Fibroblast of lung (primary cell): Measurements from ENCODE around the gene SPC25. TPM values are rescaled to one million over a fixed set of nuclear protein-coding genes. Genes with fewer than 3 reads are reported as not detected.

Source experiments
- DNase-seq, 2 donors: peaks; one replicate each; pipeline versions ENCODE4 v3.0.0 to v3.0.0-alpha.2; 2010; ENCODE audit warnings: low read depth in 2 of 2
- H2AFZ ChIP-seq: 2 replicates; pipeline ENCODE4 v1.5.1; 2012; ENCODE audit warnings: low read length, control low read depth, inconsistent platforms
- H3K27ac ChIP-seq: 2 replicates; pipeline ENCODE4 v1.5.1; 2011; ENCODE audit warnings: low read length, control low read depth; ENCODE audit not compliant: insufficient read depth
- H3K27me3 ChIP-seq: 2 replicates; pipeline ENCODE4 v1.5.1; 2011; ENCODE audit warnings: mild to moderate bottlenecking, low read length; ENCODE audit not compliant: control insufficient read depth, insufficient read depth
- H3K36me3 ChIP-seq: 2 replicates; pipeline ENCODE4 v1.5.1; 2011; ENCODE audit warnings: low read length; ENCODE audit not compliant: control insufficient read depth, insufficient read depth
- H3K4me1 ChIP-seq: 2 replicates; pipeline ENCODE4 v1.5.1; 2011; ENCODE audit warnings: low read length; ENCODE audit not compliant: control insufficient read depth, insufficient read depth; ENCODE audit errors: extremely low read depth
- H3K4me2 ChIP-seq: 2 replicates; pipeline ENCODE4 v1.5.1; 2011; ENCODE audit warnings: low read length, control low read depth; ENCODE audit not compliant: insufficient read depth; ENCODE audit errors: extremely low read depth
- H3K4me3 ChIP-seq, 4 experiments: fragments of 200-600 bp in 1 of 4; sonication (generic) in 1 of 4; replicated peaks in 1 of 4; 2 replicates each; pipeline ENCODE4 v1.5.1; 2011 to 2016; ENCODE audit warnings: low read length in 4 of 4, low read depth in 3 of 4, mild to moderate bottlenecking in 3 of 4, control low read depth in 2 of 4, inconsistent platforms in 1 of 4, mixed read lengths in 1 of 4; ENCODE audit not compliant: insufficient read depth in 1 of 4; ENCODE audit errors: control extremely low read depth in 1 of 4
- H3K79me2 ChIP-seq: 2 replicates; pipeline ENCODE4 v1.5.1; 2012; ENCODE audit warnings: mild to moderate bottlenecking, low read length, inconsistent platforms; ENCODE audit not compliant: control insufficient read depth, insufficient read depth
- H3K9ac ChIP-seq: 2 replicates; pipeline ENCODE4 v1.5.1; 2011; ENCODE audit warnings: mild to moderate bottlenecking, low read length, control low read depth; ENCODE audit not compliant: insufficient read depth
- H3K9me3 ChIP-seq: 2 replicates; pipeline ENCODE4 v1.5.1; 2012; ENCODE audit warnings: low read depth, low read length; ENCODE audit not compliant: control insufficient read depth, insufficient read depth
- H4K20me1 ChIP-seq: 2 replicates; pipeline ENCODE4 v1.5.1; 2011; ENCODE audit warnings: low read length; ENCODE audit not compliant: control insufficient read depth, insufficient read depth; ENCODE audit errors: extremely low read depth
- CTCF ChIP-seq, 2 donors: IDR thresholded peaks in 1 of 2; conservative IDR thresholded peaks in 1 of 2; 1 replicate in 1 of 2; 2 replicates in 1 of 2; pipeline ENCODE4 v1.5.1; 2011 to 2012; ENCODE audit warnings: low read length in 2 of 2, control low read depth in 1 of 2, inconsistent platforms in 1 of 2, low read depth in 1 of 2, mild to moderate bottlenecking in 1 of 2
- EZH2 ChIP-seq: IDR thresholded peaks from 2 replicates; pipeline ENCODE4 v1.5.1; 2012; ENCODE audit warnings: low read length, control low read depth, mild to moderate bottlenecking; ENCODE audit errors: missing control alignments
- polyA plus RNA-seq, 2 donors: library from polyadenylated mRNA; depleted of rRNA in 1 of 2; stranded (reverse) in 1 of 2; unstranded in 1 of 2; fragments of >200 nt; gene quantifications; 2 replicates each; pipeline ENCODE4 v1.2.1, GENCODE V29; 2011 to 2012; ENCODE audit warnings: missing spikeins in 1 of 2
- total RNA-seq: library from RNA; depleted of rRNA; stranded (reverse); fragments of >200 nt; gene quantifications from 2 replicates; pipeline ENCODE4 v1.2.1, GENCODE V29; 2014

SPC25 gene
- total and polyA plus RNA-seq, 2 donors (not counting 1 experiment from before 2014, with no cell fraction given): 0.99 to 4.8 TPM

DNA sequence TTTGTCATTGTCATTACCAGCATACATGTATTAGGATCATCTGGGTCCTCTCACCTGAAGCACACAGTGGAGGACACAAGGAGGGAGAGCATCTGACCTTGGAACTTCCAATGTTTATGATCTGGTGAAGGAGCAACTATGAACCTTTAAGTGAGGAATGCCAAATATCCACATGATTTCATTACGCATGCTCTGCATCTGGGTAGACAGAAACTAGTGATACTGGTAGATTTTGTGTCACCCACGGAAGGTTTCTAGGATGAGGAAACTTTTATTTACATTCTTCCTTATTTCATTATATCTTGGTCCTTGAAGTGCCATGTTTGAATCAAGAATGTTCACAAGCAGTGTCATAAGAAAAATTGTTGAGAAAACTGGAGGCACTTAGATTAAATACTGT, 32.1 kb downstream of the SPC25 start:
- no peaks in the 10 kb centered on the region for H4K20me1 ChIP-seq
- H3K4me3 ChIP-seq: no peak overlapping the region
- H3K36me3 ChIP-seq: no peaks in the 10 kb centered on the region
- H3K27ac ChIP-seq: no peak overlapping the region
- no peaks in the 10 kb centered on the region for H3K4me1 ChIP-seq
- no peaks in the 10 kb centered on the region for H3K79me2 ChIP-seq
- no peaks in the 10 kb centered on the region for H3K27me3 ChIP-seq
- no peak for TF ChIP-seq CTCF (conservative IDR thresholded peaks at IDR 0.05 in 1 of 2, IDR thresholded peaks at IDR 0.05 in 1 of 2; ENCODE audit: low read depth in 1 of 2, low read length in 2 of 2)
- no peak for TF ChIP-seq EZH2
- H3K9ac ChIP-seq: no peak overlapping the region
- H2AFZ ChIP-seq: no peak overlapping the region
- no peak for DNase-seq
- H3K4me2 ChIP-seq: no peak overlapping the region
- H3K9me3 ChIP-seq: no peaks in the 10 kb centered on the region

GRCh38 chr2:168855601-168856000, 34.6 kb downstream of the SPC25 start:
- Histone ChIP-seq H3K4me2 (no peak overlapping the region), H3K27ac (no peak overlapping the region), H3K9me3 (no peaks in the 10 kb centered on the region), H3K4me1 (no peaks in the 10 kb centered on the region), H3K27me3 (no peaks in the 10 kb centered on the region), H3K9ac (no peak overlapping the region), H2AFZ (no peak overlapping the region), H3K36me3 (no peaks in the 10 kb centered on the region), H3K4me3 (no peak overlapping the region), H4K20me1 (no peaks in the 10 kb centered on the region), H3K79me2 (no peaks in the 10 kb centered on the region)
- DNase-seq: no peak
- TF ChIP-seq EZH2 (no peak), CTCF (conservative IDR thresholded peaks at IDR 0.05 in 1 of 2, IDR thresholded peaks at IDR 0.05 in 1 of 2; ENCODE audit: low read depth in 1 of 2, low read length in 2 of 2) (no peak)

DNA sequence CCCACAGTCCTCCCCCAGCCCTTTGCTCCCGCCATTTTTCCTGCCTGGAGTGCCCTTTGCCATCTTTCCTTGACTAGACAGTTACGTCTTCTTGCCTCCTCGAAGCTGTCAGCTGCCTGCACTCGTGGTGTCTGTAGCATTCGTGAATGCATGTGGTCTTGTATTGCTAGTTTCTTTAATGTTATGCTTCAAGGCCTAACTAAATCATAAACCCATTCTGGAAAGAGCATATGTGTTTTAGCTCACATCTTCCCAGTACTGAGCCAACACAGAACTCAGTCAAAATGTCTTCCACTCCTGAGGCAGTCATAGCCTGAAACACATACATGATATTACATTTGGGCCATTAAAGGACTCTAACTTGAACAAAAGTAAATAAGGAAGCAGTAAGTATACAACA, 35.6 kb downstream of the SPC25 start:
- TF ChIP-seq EZH2: no peak
- TF ChIP-seq CTCF (conservative IDR thresholded peaks at IDR 0.05 in 1 of 2, IDR thresholded peaks at IDR 0.05 in 1 of 2; ENCODE audit: low read depth in 1 of 2, low read length in 2 of 2): no peak
- no peak overlapping the region for H3K4me2 ChIP-seq
- no peaks in the 10 kb centered on the region for H3K27me3 ChIP-seq
- no peak overlapping the region for H3K4me3 ChIP-seq
- no peak overlapping the region for H2AFZ ChIP-seq
- no peak for DNase-seq
- H3K27ac ChIP-seq: no peak overlapping the region
- H3K36me3 ChIP-seq: no peaks in the 10 kb centered on the region
- H3K4me1 ChIP-seq: no peaks in the 10 kb centered on the region
- no peaks in the 10 kb centered on the region for H4K20me1 ChIP-seq
- no peaks in the 10 kb centered on the region for H3K79me2 ChIP-seq
- no peak overlapping the region for H3K9ac ChIP-seq
- no peaks in the 10 kb centered on the region for H3K9me3 ChIP-seq
